ENCODE data around the gene RBFA.

DNA sequence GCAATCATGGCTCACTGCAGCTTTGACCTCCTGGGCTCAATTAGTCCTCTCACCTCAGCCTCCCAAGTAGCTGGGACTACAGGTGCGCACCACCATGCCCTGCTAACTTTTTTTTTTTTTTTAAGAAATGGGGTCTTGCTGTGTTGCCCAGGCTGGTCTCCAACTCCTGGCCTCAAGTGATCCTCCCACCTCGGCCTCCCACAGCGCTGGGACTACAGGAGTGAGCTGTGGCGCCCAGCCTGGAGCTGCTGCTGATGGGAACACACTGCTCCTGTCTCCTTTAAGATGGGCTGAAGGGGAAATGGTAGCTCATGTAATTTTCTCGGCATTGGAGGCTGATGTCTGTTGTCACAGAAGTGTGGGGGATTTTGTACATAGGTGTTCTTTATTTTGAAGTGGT is 39.9 kb downstream of the RBFA start:
- TF ChIP-seq POLR2AphosphoS5 (IDR thresholded peaks at IDR 0.05; ENCODE audit: low read depth, low read length), result no peak
- no peak for TF ChIP-seq POU2F2 (IDR thresholded peaks at IDR 0.05; ENCODE audit: low read depth, low read length)
- TF ChIP-seq POLR2A (IDR thresholded peaks at IDR 0.05; ENCODE audit: low read depth, low read length), result no peak
- no peak for TF ChIP-seq TAF1 (IDR thresholded peaks at IDR 0.05; ENCODE audit: low read depth, low read length)
